ENCODE measurements around the gene CD59. TPM values are rescaled to one million over a fixed set of nuclear protein-coding genes. Genes with fewer than 3 reads are reported as not detected.

CD59 gene
- total and polyA plus RNA-seq, 2 donors (not counting 3 experiments of a cell fraction or from before 2014, with no cell fraction given): 992 to 1,084 TPM

GRCh38 chr11:33655842-33656600 is 80.2 kb downstream of the CD59 start:
- Histone ChIP-seq H2AFZ (ENCODE audit: low read depth, low read length) (no peak overlapping the region), H3K27ac (ENCODE audit: insufficient read depth, low read depth, low read length) (no peak overlapping the region), H3K36me3 (ENCODE audit: control insufficient read depth in 2 of 2, extremely low read depth in 1 of 2, insufficient read depth in 2 of 2, low read length in 2 of 2) (no peaks in the 10 kb centered on the region), H3K27me3 (ENCODE audit: control insufficient read depth in 2 of 2, insufficient read depth in 2 of 2, low read length in 2 of 2) (no peaks in the 10 kb centered on the region), H3K9me3 (replicated peaks; ENCODE audit: control insufficient read depth, insufficient read depth, low read length) (no peaks in the 10 kb centered on the region), H4K20me1 (replicated peaks; ENCODE audit: control insufficient read depth, extremely low read depth, insufficient read depth, low read length) (no peaks in the 10 kb centered on the region), H3K4me3 (replicated peaks in 1 of 3; ENCODE audit: insufficient read depth in 1 of 3, low read depth in 1 of 3, low read length in 3 of 3) (no peak overlapping the region), H3K9me1 (replicated peaks; ENCODE audit: control insufficient read depth, extremely low read depth, insufficient read depth, low read length) (no peaks in the 10 kb centered on the region), H3K79me2 (ENCODE audit: control insufficient read depth, insufficient read depth, low read length) (no peaks in the 10 kb centered on the region), H3K9ac (replicated peaks; ENCODE audit: extremely low read depth, insufficient read depth, low read length) (no peak overlapping the region), H3K4me1 (ENCODE audit: control insufficient read depth, extremely low read depth, insufficient read depth, low read length) (no peaks in the 10 kb centered on the region), H3K4me2 (ENCODE audit: insufficient read depth, low read length) (no peak overlapping the region)
- ChIA-PET CTCF (no interaction called here), POLR2A (no interaction called here)
- FAIRE-seq (no peak), DNase-seq (ENCODE audit: low read depth, low spot score) (no peak)
- intact Hi-C loops (cut with micrococcal nuclease): no loop called here
- no peak for TF ChIP-seq MYC (IDR thresholded peaks at IDR 0.05; ENCODE audit: low read depth, low read length)
- TF ChIP-seq JUN (IDR thresholded peaks at IDR 0.05; ENCODE audit: borderline replicate concordance, insufficient read depth, insufficient read length, low read depth): no peak
- no peak for TF ChIP-seq GATA2 (IDR thresholded peaks at IDR 0.05; ENCODE audit: insufficient read depth, insufficient read length, low read depth, low read length)
- TF ChIP-seq MAX (IDR thresholded peaks at IDR 0.05; ENCODE audit: insufficient read depth, insufficient read length): no peak
- no peak for TF ChIP-seq CTCF (IDR thresholded peaks at IDR 0.05; ENCODE audit: extremely low read depth in 1 of 2, insufficient read depth in 1 of 2, low read depth in 1 of 2, low read length in 2 of 2)
- TF ChIP-seq POLR2AphosphoS5 (IDR thresholded peaks at IDR 0.05; ENCODE audit: insufficient read depth, low read depth, low read length): no peak
- TF ChIP-seq EZH2 (IDR thresholded peaks at IDR 0.05; ENCODE audit: borderline replicate concordance, low read depth, low read length, severe bottlenecking): no peak
- TF ChIP-seq POLR2A (IDR thresholded peaks at IDR 0.05; ENCODE audit: low read depth, low read length): no peak
- no peak for TF ChIP-seq FOS (IDR thresholded peaks at IDR 0.05; ENCODE audit: borderline replicate concordance, insufficient read depth, low read length)
- no TSS peak for BruUV-seq (replicated peaks)
- dilution Hi-C loops (cut with MboI; ENCODE audit: extremely low pct_ligation_motif_present, low sequenced_read_pairs): no loop called here

All from endothelial cell of umbilical vein (primary cell).